ENCODE data around the gene TBC1D1.

TBC1D1 gene

GRCh38 chr4:38113132-38113531, 222.2 kb downstream of the TBC1D1 start:
- TF ChIP-seq CTCF (IDR thresholded peaks at IDR 0.05; ENCODE audit: low read depth, low read length), result no peak

GRCh38 chr4:38113551-38113950, 222.7 kb downstream of the TBC1D1 start:
- TF ChIP-seq CTCF (IDR thresholded peaks at IDR 0.05; ENCODE audit: low read depth, low read length), result no peak
- H3K4me3 ChIP-seq (ENCODE audit: low read depth, low read length), result no peak overlapping the region

More at GRCh38 chr4:38113132-38113531, 222.2 kb downstream of the TBC1D1 start:
- no peak overlapping the region for H3K4me3 ChIP-seq (ENCODE audit: low read depth, low read length)

- H3K4me3 ChIP-seq (ENCODE audit: low read depth, low read length), result no peak overlapping the region
- no peak for TF ChIP-seq CTCF (IDR thresholded peaks at IDR 0.05; ENCODE audit: low read depth, low read length)
These were observed 223.7 kb downstream of the TBC1D1 start for GRCh38 chr4:38114386-38115150.

GRCh38 chr4:38115601-38116000, 224.7 kb downstream of the TBC1D1 start:
- TF ChIP-seq CTCF (IDR thresholded peaks at IDR 0.05; ENCODE audit: low read depth, low read length), result no peak
- H3K4me3 ChIP-seq (ENCODE audit: low read depth, low read length), result no peak overlapping the region

- TF ChIP-seq CTCF (IDR thresholded peaks at IDR 0.05; ENCODE audit: low read depth, low read length), result no peak
These were observed 226.7 kb downstream of the TBC1D1 start for GRCh38 chr4:38117591-38117990.

GRCh38 chr4:38119668-38120385, 228.9 kb downstream of the TBC1D1 start:
- H3K4me3 ChIP-seq (ENCODE audit: low read depth, low read length), result peak overlapping the region; percentile 29
- TF ChIP-seq CTCF (IDR thresholded peaks at IDR 0.05; ENCODE audit: low read depth, low read length), result no peak

More at GRCh38 chr4:38117591-38117990, 226.7 kb downstream of the TBC1D1 start:
- H3K4me3 ChIP-seq (ENCODE audit: low read depth, low read length), result no peak overlapping the region

GRCh38 chr4:38120772-38121171, 229.9 kb downstream of the TBC1D1 start:
- no peak overlapping the region for H3K4me3 ChIP-seq (ENCODE audit: low read depth, low read length)

More at GRCh38 chr4:38120772-38121171, 229.9 kb downstream of the TBC1D1 start:
- no peak for TF ChIP-seq CTCF (IDR thresholded peaks at IDR 0.05; ENCODE audit: low read depth, low read length)

Data from WI38 (cell line).